ENCODE measurements around the gene MATN1.

- no peak for TF ChIP-seq CTCF (IDR thresholded peaks at IDR 0.05)
- TF ChIP-seq POLR2A (IDR thresholded peaks at IDR 0.05): no peak
- TF ChIP-seq POLR2AphosphoS5 (IDR thresholded peaks at IDR 0.05): no peak
- TF ChIP-seq EP300 (IDR thresholded peaks at IDR 0.05): no peak
Observed at GRCh38 chr1:30748098-30748698, 24.8 kb upstream of the MATN1 start.

Data from upper lobe of left lung (tissue), 4 donors.